Ishikawa (cell line): ENCODE measurements around the gene C20orf202.

Experiments used
- CEBPB ChIP-seq: IDR thresholded peaks from 2 replicates; pipeline ENCODE4 v1.6.1; 2012
- CREB1 ChIP-seq: IDR thresholded peaks from 2 replicates; pipeline ENCODE4 v1.6.1; 2012; ENCODE audit warnings: low read depth
- EGR1 ChIP-seq: IDR thresholded peaks from 2 replicates; pipeline ENCODE4 v1.6.1; 2012
- EP300 ChIP-seq: IDR thresholded peaks from 2 replicates; pipeline ENCODE4 v1.6.1; 2012; ENCODE audit warnings: borderline replicate concordance
- FOXM1 ChIP-seq: IDR thresholded peaks from 2 replicates; pipeline ENCODE4 v1.6.1; 2012; ENCODE audit warnings: low read depth, borderline replicate concordance
- MAX ChIP-seq: IDR thresholded peaks from 2 replicates; pipeline ENCODE4 v1.6.1; 2012
- NFIC ChIP-seq: IDR thresholded peaks from 2 replicates; pipeline ENCODE4 v1.6.1; 2012
- RAD21 ChIP-seq: IDR thresholded peaks from 2 replicates; pipeline ENCODE4 v1.6.1; 2012; ENCODE audit warnings: low read depth
- REST ChIP-seq: IDR thresholded peaks from 2 replicates; pipeline ENCODE4 v1.6.1; 2012; ENCODE audit warnings: low read depth, mild to moderate bottlenecking
- TAF1 ChIP-seq: IDR thresholded peaks from 2 replicates; pipeline ENCODE4 v1.6.1; 2012; ENCODE audit warnings: low read depth, mild to moderate bottlenecking
- TCF12 ChIP-seq: IDR thresholded peaks from 2 replicates; pipeline ENCODE4 v1.6.1; 2012; ENCODE audit warnings: low read depth
- TEAD4 ChIP-seq: IDR thresholded peaks from 2 replicates; pipeline ENCODE4 v1.6.1; 2012
- USF1 ChIP-seq: IDR thresholded peaks from 2 replicates; pipeline ENCODE4 v1.6.1; 2012
- YY1 ChIP-seq: IDR thresholded peaks from 2 replicates; pipeline ENCODE4 v1.6.1; 2012; ENCODE audit warnings: low read depth
- ZBTB7A ChIP-seq: IDR thresholded peaks from 2 replicates; pipeline ENCODE4 v1.6.1; 2012; ENCODE audit warnings: low read depth

C20orf202 gene

GRCh38 chr20:1232286-1233111 lies 29.2 kb downstream of the C20orf202 start:
- TF ChIP-seq TAF1 = no peak
- no peak for TF ChIP-seq YY1
- no peak for TF ChIP-seq CEBPB
- no peak for TF ChIP-seq ZBTB7A
- no peak for TF ChIP-seq EP300
- TF ChIP-seq NFIC = no peak
- TF ChIP-seq RAD21 = no peak
- TF ChIP-seq REST = no peak
- TF ChIP-seq EGR1 = no peak
- no peak for TF ChIP-seq TCF12
- no peak for TF ChIP-seq USF1
- no peak for TF ChIP-seq MAX
- TF ChIP-seq TEAD4 = no peak
- no peak for TF ChIP-seq CREB1
- no peak for TF ChIP-seq FOXM1

GRCh38 chr20:1240549-1240948 lies 37.3 kb downstream of the C20orf202 start:
- TF ChIP-seq MAX (no peak), TEAD4 (no peak), TAF1 (no peak), REST (no peak), FOXM1 (no peak), YY1 (no peak), EP300 (no peak), RAD21 (no peak), ZBTB7A (no peak), TCF12 (no peak), USF1 (no peak), NFIC (no peak), EGR1 (no peak), CEBPB (no peak), CREB1 (no peak)

- TF ChIP-seq CEBPB (no peak), USF1 (no peak), EGR1 (no peak), RAD21 (no peak), NFIC (no peak), CREB1 (no peak), REST (no peak), EP300 (no peak), ZBTB7A (no peak), YY1 (no peak), TCF12 (no peak), TEAD4 (no peak), TAF1 (no peak), FOXM1 (no peak), MAX (no peak)
These were observed 38.2 kb downstream of the C20orf202 start for GRCh38 chr20:1241456-1241855.
